ENCODE data around the gene ZMYND11. TPM values are rescaled to one million over a fixed set of nuclear protein-coding genes. Genes with fewer than 3 reads are reported as not detected.
"Not testable (repeated sequence)": the region's sequence is repeated elsewhere in the genome, so short reads cannot be mapped to it uniquely, and the experiment has no call there.

The ZMYND11 gene
- total and polyA plus RNA-seq, 2 of the 13 experiments (the other 11 are each of a cell fraction or from before 2014, with no cell fraction given), result 17.5 to 38.7 TPM

GRCh38 chr10:299512-299911, 164.3 kb downstream of the ZMYND11 start (continued):
- no peak for TF ChIP-seq CREM (IDR thresholded peaks at IDR 0.05)
- no peak for TF ChIP-seq CREM (CRISPR knock-in tag; IDR thresholded peaks at IDR 0.05)
- TF ChIP-seq ZBTB46 (CRISPR knock-in tag; IDR thresholded peaks at IDR 0.05; ENCODE audit: borderline replicate concordance), result no peak
- TF ChIP-seq ATF1 (CRISPR knock-in tag; IDR thresholded peaks at IDR 0.05), result no peak

GRCh38 chr10:299969-300368, 164.7 kb downstream of the ZMYND11 start:
- TF ChIP-seq SMYD3 (CRISPR knock-in tag; IDR thresholded peaks at IDR 0.05) (no peak), SIX1 (CRISPR knock-in tag; IDR thresholded peaks at IDR 0.05; ENCODE audit: borderline replicate concordance) (no peak), SOX6 (IDR thresholded peaks at IDR 0.05) (no peak), SOX6 (CRISPR knock-in tag; IDR thresholded peaks at IDR 0.05) (no peak), ZUFSP (CRISPR knock-in tag; IDR thresholded peaks at IDR 0.05; ENCODE audit: borderline replicate concordance) (no peak), HOXA7 (CRISPR knock-in tag; IDR thresholded peaks at IDR 0.05) (no peak), ZNF44 (CRISPR knock-in tag; IDR thresholded peaks at IDR 0.05) (no peak), SPEN (CRISPR knock-in tag; IDR thresholded peaks at IDR 0.05; ENCODE audit: low read depth) (no peak)
- Histone ChIP-seq H3K4me2 (ENCODE audit: low read depth, low read length) (no peak overlapping the region), H3K36me3 (replicated peaks in 1 of 2; ENCODE audit: control insufficient read depth in 1 of 2, insufficient read depth in 2 of 2, low read length in 2 of 2) (no peaks in the 10 kb centered on the region), H3K79me2 (ENCODE audit: insufficient read depth, low read length) (no peaks in the 10 kb centered on the region), H3K4me3 (replicated peaks in 1 of 3; ENCODE audit: insufficient read depth in 1 of 3, low read depth in 2 of 3, low read length in 3 of 3) (no peak overlapping the region), H3K27me3 (ENCODE audit: control insufficient read depth in 1 of 2, insufficient read depth in 2 of 2, low read length in 2 of 2) (no peaks in the 10 kb centered on the region), H3K4me1 (ENCODE audit: insufficient read depth, low read length) (no peaks in the 10 kb centered on the region), H3K9me3 (ENCODE audit: low read length) (no peaks in the 10 kb centered on the region), H3K27ac (ENCODE audit: extremely low read length, insufficient read depth, low read length) (no peak overlapping the region), H3K9ac (ENCODE audit: insufficient read depth, low read depth, low read length) (no peak overlapping the region), H2AFZ (ENCODE audit: low read length) (no peak overlapping the region), H4K20me1 (ENCODE audit: insufficient read depth, low read length) (no peaks in the 10 kb centered on the region)
- ATAC-seq (no peak), DNase-seq (ENCODE audit: low spot score) (no peak), FAIRE-seq (no peak)
- BruUV-seq (replicated peaks), result no TSS peak
- CTCF ChIA-PET (ENCODE audit: low intra/inter-chr PET ratio, low total read pairs), result no interaction called here
- intact Hi-C loops (cut with micrococcal nuclease; ENCODE audit: unreplicated experiment) (no loop called here), in situ Hi-C loops (cut with HindIII; ENCODE audit: extremely low pct_ligation_motif_present, low pct_unique_long_range_greater_than_20kb) (no loop called here)
- WGBS (ENCODE audit: low lambda C conversion rate), result 94% methylated on average over 7 of the region's 7 CpGs
- POLR2A ChIA-PET, result no interaction called here

- H3K36me3 ChIP-seq (replicated peaks in 1 of 2; ENCODE audit: control insufficient read depth in 1 of 2, insufficient read depth in 2 of 2, low read length in 2 of 2); in situ Hi-C loops (cut with HindIII; ENCODE audit: extremely low pct_ligation_motif_present, low pct_unique_long_range_greater_than_20kb); FAIRE-seq; BruUV-seq (replicated peaks); H3K9me3 ChIP-seq (ENCODE audit: low read length); CTCF ChIA-PET (ENCODE audit: low intra/inter-chr PET ratio, low total read pairs); H4K20me1 ChIP-seq (ENCODE audit: insufficient read depth, low read length); H3K79me2 ChIP-seq (ENCODE audit: insufficient read depth, low read length); POLR2A ChIA-PET; H3K4me1 ChIP-seq (ENCODE audit: insufficient read depth, low read length); H3K27ac ChIP-seq (ENCODE audit: extremely low read length, insufficient read depth, low read length); H2AFZ ChIP-seq (ENCODE audit: low read length); intact Hi-C loops (cut with micrococcal nuclease; ENCODE audit: unreplicated experiment); H3K4me2 ChIP-seq (ENCODE audit: low read depth, low read length); ATAC-seq; DNase-seq (ENCODE audit: low spot score); H3K9ac ChIP-seq (ENCODE audit: insufficient read depth, low read depth, low read length); H3K27me3 ChIP-seq (ENCODE audit: control insufficient read depth in 1 of 2, insufficient read depth in 2 of 2, low read length in 2 of 2); H3K4me3 ChIP-seq (replicated peaks in 1 of 3; ENCODE audit: insufficient read depth in 1 of 3, low read depth in 2 of 3, low read length in 3 of 3): not testable (repeated sequence)
- 98% methylated on average over 31 of the region's 31 CpGs for WGBS (ENCODE audit: low lambda C conversion rate)
Observed at GRCh38 chr10:300580-300979, 165.3 kb downstream of the ZMYND11 start.

All from HepG2 (cell line).